ENCODE measurements around the gene HBD. TPM values are rescaled to one million over a fixed set of nuclear protein-coding genes. Genes with fewer than 3 reads are reported as not detected.

The HBD gene
- total and polyA plus RNA-seq, 9 of the 15 experiments (the other 6 are each of a cell fraction or from before 2014, with no cell fraction given) = 11.8 to 169 (median 36.0) TPM

DNA sequence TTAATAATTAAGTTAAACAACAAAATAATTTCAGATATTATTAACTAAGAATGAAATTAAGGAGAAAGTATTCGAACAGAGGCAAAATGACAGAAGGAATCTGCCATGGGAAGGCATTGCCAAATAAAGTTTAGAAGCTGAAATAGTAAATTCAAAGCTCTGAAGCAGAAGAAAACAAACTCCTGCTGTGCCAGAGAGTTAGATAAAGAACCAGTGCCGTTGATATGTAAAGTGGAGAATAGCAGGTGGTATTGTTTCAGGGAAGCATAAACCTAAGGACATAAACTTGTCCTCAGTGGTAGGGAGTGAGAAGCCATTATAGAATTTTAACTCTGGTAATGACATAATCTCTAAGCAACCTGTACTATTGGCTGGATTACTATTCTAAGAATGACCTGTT is 23.0 kb upstream of the HBD start:
- Histone ChIP-seq H3K27me3 (ENCODE audit: control insufficient read depth in 2 of 2, insufficient read depth in 2 of 2, low read length in 2 of 2) (no peaks in the 10 kb centered on the region), H3K9ac (ENCODE audit: insufficient read depth in 1 of 2, low read depth in 2 of 2, low read length in 2 of 2) (no peak overlapping the region), H3K4me3 (no peak overlapping the region), H3K79me2 (ENCODE audit: control insufficient read depth, insufficient read depth, low read length) (peaks cover 43% of the 10 kb centered on the region), H3K27ac (ENCODE audit: extremely low read depth, low read depth, low read length) (peak overlapping the region; percentile 6; the same call in 1 of the 3 replicates), H2AFZ (ENCODE audit: low read depth, low read length) (no peak overlapping the region), H4K20me1 (replicated peaks; ENCODE audit: control insufficient read depth, insufficient read depth, low read length) (peaks cover 4% of the 10 kb centered on the region; the same call in 1 of the 2 replicates), H3K36me3 (ENCODE audit: control insufficient read depth, insufficient read depth, low read length) (peaks cover 17% of the 10 kb centered on the region), H3K9me1 (ENCODE audit: control insufficient read depth, insufficient read depth, low read length) (no peaks in the 10 kb centered on the region), H3K9me3 (replicated peaks; ENCODE audit: control insufficient read depth, insufficient read depth, low read depth, low read length) (no peaks in the 10 kb centered on the region), H3K4me2 (ENCODE audit: insufficient read depth, low read length) (no peak overlapping the region), H3K4me1 (replicated peaks in 1 of 2; ENCODE audit: control insufficient read depth in 2 of 2, insufficient read depth in 2 of 2, low read length in 2 of 2) (peaks cover 25 to 40% of the 10 kb centered on the region in 2 experiments)
- DNase-seq (ENCODE audit: extremely low read depth in 1 of 4, low spot score in 3 of 4) (no peak), FAIRE-seq (no peak), ATAC-seq (no peak)
- no TSS peak for BruUV-seq (replicated peaks)
- 16% methylated on average over 2 of the region's 2 CpGs for WGBS (ENCODE audit: insufficient coverage, low coverage, missing lambda C conversion rate)
- in situ Hi-C loops (cut with MboI) (no loop called here), intact Hi-C loops (cut with micrococcal nuclease) (no loop called here)
- ChIA-PET CTCF (ENCODE audit: low intra/inter-chr PET ratio) (no interaction called here), POLR2A (interaction anchor here (3.2 to 3.7 kb wide), 2 partner anchors 10 to 13 kb away, joined by 17 to 31 read pairs; partner anchors contain the start of gene HBE1)
- TF ChIP-seq, protein P1, sequence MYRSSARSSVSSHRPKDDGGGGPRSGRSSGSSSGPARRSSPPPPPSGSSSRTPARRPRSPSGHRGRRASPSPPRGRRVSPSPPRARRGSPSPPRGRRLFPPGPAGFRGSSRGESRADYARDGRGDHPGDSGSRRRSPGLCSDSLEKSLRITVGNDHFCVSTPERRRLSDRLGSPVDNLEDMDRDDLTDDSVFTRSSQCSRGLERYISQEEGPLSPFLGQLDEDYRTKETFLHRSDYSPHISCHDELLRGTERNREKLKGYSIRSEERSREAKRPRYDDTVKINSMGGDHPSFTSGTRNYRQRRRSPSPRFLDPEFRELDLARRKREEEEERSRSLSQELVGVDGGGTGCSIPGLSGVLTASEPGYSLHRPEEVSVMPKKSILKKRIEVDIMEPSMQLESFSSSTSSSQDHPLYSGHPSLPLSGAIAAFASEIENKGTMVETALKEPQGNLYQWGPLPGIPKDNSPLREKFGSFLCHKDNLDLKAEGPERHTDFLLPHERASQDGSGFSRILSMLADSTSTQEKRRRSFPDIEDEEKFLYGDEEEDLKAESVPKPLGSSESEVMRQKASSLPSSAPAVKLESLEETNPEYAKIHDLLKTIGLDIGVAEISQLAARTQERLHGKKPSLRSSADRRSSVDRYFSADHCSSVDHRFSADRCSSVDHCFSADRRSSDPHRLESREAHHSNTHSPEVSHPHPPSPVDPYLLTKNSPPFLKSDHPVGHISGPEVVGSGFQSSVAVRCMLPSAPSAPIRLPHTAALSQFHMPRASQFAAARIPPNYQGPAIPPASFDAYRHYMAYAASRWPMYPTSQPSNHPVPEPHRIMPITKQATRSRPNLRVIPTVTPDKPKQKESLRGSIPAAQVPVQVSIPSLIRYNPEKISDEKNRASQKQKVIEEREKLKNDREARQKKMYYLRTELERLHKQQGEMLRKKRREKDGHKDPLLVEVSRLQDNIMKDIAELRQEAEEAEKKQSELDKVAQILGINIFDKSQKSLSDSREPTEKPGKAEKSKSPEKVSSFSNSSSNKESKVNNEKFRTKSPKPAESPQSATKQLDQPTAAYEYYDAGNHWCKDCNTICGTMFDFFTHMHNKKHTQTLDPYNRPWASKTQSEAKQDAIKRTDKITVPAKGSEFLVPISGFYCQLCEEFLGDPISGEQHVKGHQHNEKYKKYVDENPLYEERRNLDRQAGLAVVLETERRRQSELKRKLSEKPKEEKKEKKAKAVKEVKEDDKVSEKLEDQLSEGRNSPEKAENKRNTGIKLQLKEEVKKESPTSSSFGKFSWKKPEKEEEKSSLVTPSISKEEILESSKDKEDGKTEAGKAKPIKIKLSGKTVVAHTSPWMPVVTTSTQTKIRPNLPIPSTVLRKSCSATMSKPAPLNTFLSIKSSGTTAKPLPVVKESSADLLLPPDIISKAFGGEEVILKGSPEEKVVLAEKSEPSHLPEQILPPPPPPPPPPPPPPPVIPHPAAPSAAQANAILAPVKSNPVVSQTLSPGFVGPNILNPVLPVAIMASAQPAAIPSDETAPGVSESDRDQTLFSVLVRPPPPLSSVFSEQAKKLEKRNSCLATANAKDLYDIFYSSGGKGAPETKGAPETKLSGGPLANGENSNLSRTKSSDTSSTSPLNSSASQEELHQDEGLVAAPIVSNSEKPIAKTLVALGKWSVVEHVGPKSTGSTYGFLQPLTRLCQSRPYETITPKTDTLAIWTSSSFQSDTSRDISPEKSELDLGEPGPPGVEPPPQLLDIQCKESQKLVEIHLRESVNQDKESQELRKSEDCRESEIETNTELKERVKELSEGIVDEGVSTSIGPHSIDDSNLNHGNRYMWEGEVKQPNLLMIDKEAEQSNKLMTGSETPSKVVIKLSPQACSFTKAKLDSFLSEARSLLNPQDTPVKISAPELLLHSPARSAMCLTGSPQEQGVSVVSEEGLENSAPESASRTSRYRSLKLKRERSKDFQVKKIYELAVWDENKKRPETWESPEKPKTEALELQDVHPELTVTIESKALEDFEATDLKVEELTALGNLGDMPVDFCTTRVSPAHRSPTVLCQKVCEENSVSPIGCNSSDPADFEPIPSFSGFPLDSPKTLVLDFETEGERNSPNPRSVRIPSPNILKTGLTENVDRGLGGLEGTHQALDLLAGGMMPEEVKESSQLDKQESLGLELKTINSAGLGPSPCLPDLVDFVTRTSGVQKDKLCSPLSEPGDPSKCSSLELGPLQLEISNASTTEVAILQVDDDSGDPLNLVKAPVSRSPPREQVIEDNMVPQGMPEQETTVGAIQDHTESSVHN (IDR thresholded peaks at IDR 0.05; ENCODE audit: borderline replicate concordance in 1 of 2, low read depth in 1 of 2) = no peak
- TF ChIP-seq, protein P2, sequence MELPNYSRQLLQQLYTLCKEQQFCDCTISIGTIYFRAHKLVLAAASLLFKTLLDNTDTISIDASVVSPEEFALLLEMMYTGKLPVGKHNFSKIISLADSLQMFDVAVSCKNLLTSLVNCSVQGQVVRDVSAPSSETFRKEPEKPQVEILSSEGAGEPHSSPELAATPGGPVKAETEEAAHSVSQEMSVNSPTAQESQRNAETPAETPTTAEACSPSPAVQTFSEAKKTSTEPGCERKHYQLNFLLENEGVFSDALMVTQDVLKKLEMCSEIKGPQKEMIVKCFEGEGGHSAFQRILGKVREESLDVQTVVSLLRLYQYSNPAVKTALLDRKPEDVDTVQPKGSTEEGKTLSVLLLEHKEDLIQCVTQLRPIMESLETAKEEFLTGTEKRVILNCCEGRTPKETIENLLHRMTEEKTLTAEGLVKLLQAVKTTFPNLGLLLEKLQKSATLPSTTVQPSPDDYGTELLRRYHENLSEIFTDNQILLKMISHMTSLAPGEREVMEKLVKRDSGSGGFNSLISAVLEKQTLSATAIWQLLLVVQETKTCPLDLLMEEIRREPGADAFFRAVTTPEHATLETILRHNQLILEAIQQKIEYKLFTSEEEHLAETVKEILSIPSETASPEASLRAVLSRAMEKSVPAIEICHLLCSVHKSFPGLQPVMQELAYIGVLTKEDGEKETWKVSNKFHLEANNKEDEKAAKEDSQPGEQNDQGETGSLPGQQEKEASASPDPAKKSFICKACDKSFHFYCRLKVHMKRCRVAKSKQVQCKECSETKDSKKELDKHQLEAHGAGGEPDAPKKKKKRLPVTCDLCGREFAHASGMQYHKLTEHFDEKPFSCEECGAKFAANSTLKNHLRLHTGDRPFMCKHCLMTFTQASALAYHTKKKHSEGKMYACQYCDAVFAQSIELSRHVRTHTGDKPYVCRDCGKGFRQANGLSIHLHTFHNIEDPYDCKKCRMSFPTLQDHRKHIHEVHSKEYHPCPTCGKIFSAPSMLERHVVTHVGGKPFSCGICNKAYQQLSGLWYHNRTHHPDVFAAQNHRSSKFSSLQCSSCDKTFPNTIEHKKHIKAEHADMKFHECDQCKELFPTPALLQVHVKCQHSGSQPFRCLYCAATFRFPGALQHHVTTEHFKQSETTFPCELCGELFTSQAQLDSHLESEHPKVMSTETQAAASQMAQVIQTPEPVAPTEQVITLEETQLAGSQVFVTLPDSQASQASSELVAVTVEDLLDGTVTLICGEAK (IDR thresholded peaks at IDR 0.05) = peak; percentile 65; the same call in 1 of the 2 replicates
- TF ChIP-seq, protein P2 (CRISPR knock-in tag; IDR thresholded peaks at IDR 0.05) = no peak
- TF ChIP-seq ZNF780A (CRISPR knock-in tag; IDR thresholded peaks at IDR 0.05) = no peak

Data from K562 (cell line).